WI38 (cell line): ENCODE results near the gene SCD.

ENCODE experiments used
- H3K4me3 ChIP-seq: 2 replicates; pipeline ENCODE4 v1.5.1; 2011; ENCODE audit warnings: low read depth, mild to moderate bottlenecking, control low read depth, low read length
- CTCF ChIP-seq: IDR thresholded peaks from 2 replicates; pipeline ENCODE4 v1.5.1; 2012; ENCODE audit warnings: low read depth, mild to moderate bottlenecking, control low read depth, low read length

The SCD gene

GRCh38 chr10:100391163-100392002, 44.4 kb downstream of the SCD start:
- no peak for TF ChIP-seq CTCF
- H3K4me3 ChIP-seq: no peak overlapping the region

- no peak overlapping the region for H3K4me3 ChIP-seq
- no peak for TF ChIP-seq CTCF
Observed at GRCh38 chr10:100392686-100393003, 45.6 kb downstream of the SCD start.

- no peak overlapping the region for H3K4me3 ChIP-seq
- TF ChIP-seq CTCF: no peak
Observed at GRCh38 chr10:100395626-100396025, 48.6 kb downstream of the SCD start.

GRCh38 chr10:100396605-100397004, 49.6 kb downstream of the SCD start:
- no peak overlapping the region for H3K4me3 ChIP-seq
- TF ChIP-seq CTCF: no peak

- no peak overlapping the region for H3K4me3 ChIP-seq
- no peak for TF ChIP-seq CTCF
Observed at GRCh38 chr10:100401631-100402328, 54.7 kb downstream of the SCD start.

- no peak overlapping the region for H3K4me3 ChIP-seq
- no peak for TF ChIP-seq CTCF
Observed at GRCh38 chr10:100403734-100404133, 56.7 kb downstream of the SCD start.

- no peak for TF ChIP-seq CTCF
Observed at GRCh38 chr10:100413173-100413572, 66.1 kb downstream of the SCD start.

More at GRCh38 chr10:100413173-100413572, 66.1 kb downstream of the SCD start:
- no peak overlapping the region for H3K4me3 ChIP-seq
